Measurements from ENCODE around the gene ITPR3. TPM values are rescaled to one million over a fixed set of nuclear protein-coding genes. Genes with fewer than 3 reads are reported as not detected.

Gene ITPR3
- total and polyA plus RNA-seq, 3 donors from 2014 or later: 58.2 to 146 (median 80.3) TPM

DNA sequence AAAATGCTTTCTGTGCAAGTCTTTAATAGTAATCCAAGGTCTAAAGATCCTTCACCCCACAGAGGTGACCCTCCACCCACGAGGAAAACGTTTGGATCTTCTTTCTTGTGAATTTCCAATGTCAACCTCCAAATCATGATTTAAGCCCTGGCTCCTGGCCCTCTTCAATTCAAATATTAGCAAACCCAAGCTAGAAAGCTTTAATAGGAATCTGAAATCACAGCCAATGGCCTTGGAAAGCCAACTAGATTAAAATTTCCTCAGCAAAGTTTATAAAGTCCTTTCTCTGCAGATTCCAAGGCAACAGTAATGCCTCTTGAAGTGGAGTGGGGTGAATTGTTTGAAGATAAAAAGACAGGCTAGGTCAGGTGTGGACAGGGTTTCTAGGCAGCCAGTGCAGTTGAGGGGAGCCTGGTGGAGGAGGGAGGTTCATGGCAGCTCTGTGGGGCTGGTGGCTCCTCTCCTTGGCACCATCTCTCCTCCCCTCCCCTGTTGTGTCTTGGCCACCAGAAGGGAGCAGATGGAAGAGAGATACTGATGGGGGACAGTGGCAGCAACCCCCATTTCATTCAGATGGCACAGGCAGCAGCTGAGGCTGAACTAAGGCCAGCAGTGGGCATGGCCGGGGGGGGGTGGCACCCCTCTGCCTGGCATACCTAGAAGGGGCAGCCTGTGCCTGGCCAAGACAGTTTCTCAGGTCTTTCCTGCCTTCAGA, 102.4 kb downstream of the ITPR3 start:
- H3K4me1 ChIP-seq: no peaks in the 10 kb centered on the region
- no peaks in the 10 kb centered on the region for H3K27me3 ChIP-seq
- TF ChIP-seq, protein P1, sequence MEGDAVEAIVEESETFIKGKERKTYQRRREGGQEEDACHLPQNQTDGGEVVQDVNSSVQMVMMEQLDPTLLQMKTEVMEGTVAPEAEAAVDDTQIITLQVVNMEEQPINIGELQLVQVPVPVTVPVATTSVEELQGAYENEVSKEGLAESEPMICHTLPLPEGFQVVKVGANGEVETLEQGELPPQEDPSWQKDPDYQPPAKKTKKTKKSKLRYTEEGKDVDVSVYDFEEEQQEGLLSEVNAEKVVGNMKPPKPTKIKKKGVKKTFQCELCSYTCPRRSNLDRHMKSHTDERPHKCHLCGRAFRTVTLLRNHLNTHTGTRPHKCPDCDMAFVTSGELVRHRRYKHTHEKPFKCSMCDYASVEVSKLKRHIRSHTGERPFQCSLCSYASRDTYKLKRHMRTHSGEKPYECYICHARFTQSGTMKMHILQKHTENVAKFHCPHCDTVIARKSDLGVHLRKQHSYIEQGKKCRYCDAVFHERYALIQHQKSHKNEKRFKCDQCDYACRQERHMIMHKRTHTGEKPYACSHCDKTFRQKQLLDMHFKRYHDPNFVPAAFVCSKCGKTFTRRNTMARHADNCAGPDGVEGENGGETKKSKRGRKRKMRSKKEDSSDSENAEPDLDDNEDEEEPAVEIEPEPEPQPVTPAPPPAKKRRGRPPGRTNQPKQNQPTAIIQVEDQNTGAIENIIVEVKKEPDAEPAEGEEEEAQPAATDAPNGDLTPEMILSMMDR (IDR thresholded peaks at IDR 0.05): no peak
- TF ChIP-seq POLR2A (IDR thresholded peaks at IDR 0.05): no peak
- WGBS, 2 donors: 38 to 54% methylated on average over 3 of the region's 3 CpGs
- no peaks in the 10 kb centered on the region for H3K36me3 ChIP-seq (ENCODE audit: low read depth, missing control alignments)
- DNase-seq: no peak
- H3K9me3 ChIP-seq: no peaks in the 10 kb centered on the region
- no peak overlapping the region for H3K27ac ChIP-seq
- intact Hi-C loops (cut with DNase I; ENCODE audit: low total_unique reads): no loop called here
- no peak overlapping the region for H3K4me3 ChIP-seq

DNA sequence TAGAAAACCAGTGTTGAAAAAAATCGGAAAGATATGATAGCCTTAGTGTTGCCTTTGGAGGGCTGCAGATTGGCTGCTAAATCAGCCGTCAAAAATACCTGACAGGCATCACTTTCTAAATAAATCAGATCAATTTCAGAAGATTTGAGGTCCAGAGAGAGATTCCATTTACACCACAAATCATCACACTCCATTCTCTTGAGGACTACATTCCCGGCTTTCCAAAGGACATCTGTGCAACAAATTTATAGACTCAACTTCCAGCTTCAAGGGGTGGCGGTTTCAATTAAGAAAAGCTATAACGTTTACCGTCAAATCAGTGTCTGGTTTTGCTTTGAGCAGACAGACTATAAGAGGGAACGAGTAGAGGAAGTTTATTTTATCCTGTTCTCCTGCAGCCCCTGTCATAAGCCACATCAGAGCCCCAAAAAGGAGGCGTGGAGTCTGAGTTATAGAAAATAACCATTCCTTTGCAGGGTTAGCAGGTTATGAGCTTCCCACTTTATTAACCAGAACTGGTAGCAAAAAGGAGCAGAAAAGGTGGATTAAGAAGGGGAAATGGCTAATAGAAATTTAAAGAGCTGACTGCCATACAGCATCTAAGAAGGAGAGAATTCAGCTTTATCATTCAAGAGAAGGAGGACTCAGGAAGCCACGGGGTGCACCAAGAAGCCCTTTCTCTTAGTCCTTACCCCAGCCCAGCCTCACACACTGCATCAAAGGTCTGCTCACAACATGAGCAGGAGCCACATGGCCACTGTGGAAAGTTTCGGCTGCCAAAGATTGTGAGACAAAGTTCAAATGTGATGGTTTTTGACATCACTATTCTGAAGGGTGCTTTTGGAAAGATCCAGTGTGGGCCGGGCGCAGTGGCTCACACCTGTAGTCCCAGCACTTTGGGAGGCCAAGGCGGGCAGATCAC, 103.2 kb downstream of the ITPR3 start:
- Histone ChIP-seq H3K27ac (no peak overlapping the region), H3K36me3 (ENCODE audit: low read depth, missing control alignments) (no peaks in the 10 kb centered on the region), H3K4me1 (no peaks in the 10 kb centered on the region), H3K9me3 (no peaks in the 10 kb centered on the region), H3K4me3 (no peak overlapping the region), H3K27me3 (no peaks in the 10 kb centered on the region)
- intact Hi-C loops (cut with DNase I; ENCODE audit: low total_unique reads): no loop called here
- WGBS, 2 donors: 81 to 84% methylated on average over 13 of the region's 13 CpGs
- DNase-seq: no peak
- no peak for TF ChIP-seq POLR2A (IDR thresholded peaks at IDR 0.05)
- TF ChIP-seq, protein P1 (IDR thresholded peaks at IDR 0.05): no peak

DNA sequence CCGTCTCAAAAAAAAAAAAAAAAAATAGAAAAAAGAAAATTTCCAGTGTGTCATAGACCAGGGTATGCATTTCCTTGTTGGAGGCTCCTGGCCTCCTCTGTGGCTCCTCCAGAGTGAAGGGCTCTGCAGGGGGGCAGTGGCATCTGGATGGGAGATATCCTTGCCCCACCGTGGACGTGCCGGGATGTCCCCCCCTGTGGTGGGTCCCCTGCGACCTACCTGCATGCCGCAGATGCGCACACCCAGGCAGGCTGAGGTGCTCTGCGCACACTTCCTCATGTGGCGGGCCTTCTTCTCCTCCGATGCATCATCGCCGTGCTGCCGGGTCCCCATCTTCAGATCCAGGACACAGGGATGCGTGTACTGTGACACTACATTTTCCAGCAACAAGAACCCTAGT, 104.1 kb downstream of the ITPR3 start:
- Histone ChIP-seq H3K4me3 (no peak overlapping the region), H3K27me3 (no peaks in the 10 kb centered on the region), H3K27ac (no peak overlapping the region), H3K4me1 (no peaks in the 10 kb centered on the region), H3K9me3 (no peaks in the 10 kb centered on the region), H3K36me3 (ENCODE audit: low read depth, missing control alignments) (no peaks in the 10 kb centered on the region)
- no peak for TF ChIP-seq POLR2A (IDR thresholded peaks at IDR 0.05)
- TF ChIP-seq, protein P1 (IDR thresholded peaks at IDR 0.05): no peak
- no peak for DNase-seq
- intact Hi-C loops (cut with DNase I; ENCODE audit: low total_unique reads): no loop called here
- 95 to 96% methylated on average over 12 to 14 of the region's 14 CpGs for WGBS, 2 donors

DNA sequence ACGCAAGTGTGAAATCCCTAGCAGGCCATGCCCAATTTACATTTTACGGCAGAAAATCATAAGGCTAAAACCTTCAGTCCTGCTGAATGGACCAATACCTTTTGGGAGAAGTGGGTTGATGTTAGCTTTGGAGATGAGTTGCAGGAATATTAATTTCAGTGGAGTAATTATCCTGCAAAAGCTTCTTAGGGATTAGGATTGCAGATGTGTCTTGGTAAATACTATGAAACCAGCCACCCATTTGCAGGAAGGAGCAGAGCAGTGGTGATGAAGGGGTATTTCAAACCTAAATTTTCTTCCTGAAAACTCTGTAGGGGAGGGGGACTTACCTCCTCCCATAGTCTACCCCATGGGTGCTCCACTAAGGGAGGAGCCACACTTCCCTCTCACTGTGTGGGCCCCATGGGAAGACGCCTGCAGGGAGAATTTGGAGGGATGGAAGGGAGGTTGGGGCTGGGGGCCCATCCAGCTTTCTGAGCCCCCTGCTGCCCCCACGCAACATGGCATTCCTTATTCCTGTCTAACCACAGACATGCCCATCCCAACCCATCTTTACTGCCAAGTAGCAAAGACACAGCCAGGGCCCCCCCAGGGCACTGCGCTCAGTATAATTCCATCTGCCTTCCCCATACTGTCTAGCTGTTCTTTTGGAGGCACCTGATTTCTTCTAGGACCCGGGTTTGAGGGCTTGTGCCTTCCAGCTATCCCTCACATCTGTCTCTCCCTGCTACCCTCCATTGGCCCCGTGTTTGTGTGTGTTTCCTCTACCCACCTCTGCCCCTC, 105.0 kb downstream of the ITPR3 start:
- Histone ChIP-seq H3K4me3 (no peak overlapping the region), H3K9me3 (no peaks in the 10 kb centered on the region), H3K27ac (no peak overlapping the region), H3K27me3 (no peaks in the 10 kb centered on the region), H3K36me3 (ENCODE audit: low read depth, missing control alignments) (no peaks in the 10 kb centered on the region), H3K4me1 (no peaks in the 10 kb centered on the region)
- WGBS, 2 donors: 88 to 94% methylated on average over 6 to 7 of the region's 7 CpGs
- intact Hi-C loops (cut with DNase I; ENCODE audit: low total_unique reads): no loop called here
- DNase-seq: no peak
- TF ChIP-seq POLR2A (IDR thresholded peaks at IDR 0.05): no peak
- TF ChIP-seq, protein P1 (IDR thresholded peaks at IDR 0.05): no peak
